ENCODE data around the gene UPB1.

UPB1 gene

GRCh38 chr22:24494528-24495364 is at the start of gene UPB1:
TSS of gene UPB1 (plus strand) at chr22:24495332. CDS start at chr22:24495404, 72 bp downstream.
- DNase-seq, result no peak

GRCh38 chr22:24445481-24446259 is 49.5 kb upstream of the UPB1 start:
- DNase-seq, result no peak

- no peak for DNase-seq
Observed at GRCh38 chr22:24446260-24446611, 48.9 kb upstream of the UPB1 start.

GRCh38 chr22:24450610-24451009 is 44.5 kb upstream of the UPB1 start:
- no peak for DNase-seq

- no peak for DNase-seq
Observed at GRCh38 chr22:24451162-24451561, 44.0 kb upstream of the UPB1 start.

GRCh38 chr22:24453853-24454252 is 41.3 kb upstream of the UPB1 start:
- no peak for DNase-seq

GRCh38 chr22:24455039-24455438 is 40.1 kb upstream of the UPB1 start:
- DNase-seq, result no peak

GRCh38 chr22:24455751-24456426 is 39.2 kb upstream of the UPB1 start:
- DNase-seq, result no peak

GRCh38 chr22:24457894-24458420 is 37.2 kb upstream of the UPB1 start:
- no peak for DNase-seq

- no peak for DNase-seq
Observed at GRCh38 chr22:24459911-24460310, 35.2 kb upstream of the UPB1 start.

GRCh38 chr22:24460418-24461089 is 34.6 kb upstream of the UPB1 start:
- peak; percentile 29 for DNase-seq

GRCh38 chr22:24463071-24463760 is 31.9 kb upstream of the UPB1 start:
- DNase-seq, result no peak

- no peak for DNase-seq
Observed at GRCh38 chr22:24465566-24465965, 29.6 kb upstream of the UPB1 start.

- no peak for DNase-seq
Observed at GRCh38 chr22:24465975-24466374, 29.2 kb upstream of the UPB1 start.

- DNase-seq, result no peak
Observed at GRCh38 chr22:24466716-24467328, 28.3 kb upstream of the UPB1 start.

- DNase-seq, result no peak
Observed at GRCh38 chr22:24467340-24467739, 27.8 kb upstream of the UPB1 start.

GRCh38 chr22:24471570-24471969 is 23.6 kb upstream of the UPB1 start:
- DNase-seq, result no peak

GRCh38 chr22:24473284-24473683 is 21.8 kb upstream of the UPB1 start:
- DNase-seq, result no peak

GRCh38 chr22:24474221-24474620 is 20.9 kb upstream of the UPB1 start:
- no peak for DNase-seq

GRCh38 chr22:24474649-24475255 is 20.4 kb upstream of the UPB1 start:
- DNase-seq, result no peak

- DNase-seq, result no peak
Observed at GRCh38 chr22:24481641-24482040, 13.5 kb upstream of the UPB1 start.
